A673 (cell line): ENCODE results near the gene TMCC1. TPM values are rescaled to one million over a fixed set of nuclear protein-coding genes. Genes with fewer than 3 reads are reported as not detected.
"Not testable (repeated sequence)": the region's sequence is repeated elsewhere in the genome, so short reads cannot be mapped to it uniquely, and the experiment has no call there.

Experiments used
- BruUV-seq: library from RNA; stranded (reverse); fragments of 400-500 nt; replicated peaks from 2 replicates; lab custom pipeline; 2021; lab: Mats Ljungman, UMichigan
- CTCF ChIA-PET: fragments of 300-600 bp; sonication (Branson Sonifier 250); formaldehyde crosslinking; loops from one replicate; lab custom pipeline; 2022; ENCODE audit warnings: antibody characterized with exemption; lab: Charles Lee
- POLR2A ChIA-PET: fragments of 300-600 bp; sonication (Branson Sonifier 250); formaldehyde crosslinking; loops from one replicate; lab custom pipeline; 2022; ENCODE audit warnings: antibody characterized with exemption; ENCODE audit not compliant: low non-redundant PET; lab: Charles Lee
- DNase-seq: peaks from one replicate; pipeline ENCODE4 v3.0.0-alpha.2; 2015; ENCODE audit warnings: low spot score
- H3K27ac ChIP-seq: fragments of 200-600 bp; sonication (generic); 2 replicates; pipeline ENCODE4 v1.5.1; 2016; ENCODE audit warnings: mixed run types, low read depth, mild to moderate bottlenecking, mixed read lengths, antibody characterized with exemption, low read length; ENCODE audit not compliant: poor library complexity, severe bottlenecking
- H3K27me3 ChIP-seq: fragments of 200-600 bp; sonication (generic); replicated peaks from 2 replicates; pipeline ENCODE4 v1.6.1; 2017; ENCODE audit warnings: mixed run types, low read depth, mild to moderate bottlenecking, mixed read lengths, antibody characterized with exemption, low read length; ENCODE audit not compliant: insufficient read depth, poor library complexity
- H3K36me3 ChIP-seq: fragments of 200-600 bp; sonication (generic); 2 replicates; pipeline ENCODE4 v1.6.1; 2016; ENCODE audit warnings: mixed run types, mild to moderate bottlenecking, mixed read lengths, antibody characterized with exemption, low read length; ENCODE audit not compliant: insufficient read depth, poor library complexity, severe bottlenecking
- H3K4me1 ChIP-seq: fragments of 200-600 bp; sonication (generic); 2 replicates; pipeline ENCODE4 v1.6.1; 2017; ENCODE audit warnings: mixed run types, mild to moderate bottlenecking, mixed read lengths, antibody characterized with exemption, low read length; ENCODE audit not compliant: insufficient read depth, poor library complexity, severe bottlenecking
- H3K4me3 ChIP-seq: fragments of 200-600 bp; sonication (generic); 2 replicates; pipeline ENCODE4 v1.5.1; 2016; ENCODE audit warnings: low read depth, mixed run types, mild to moderate bottlenecking, mixed read lengths, low read length; ENCODE audit not compliant: poor library complexity, severe bottlenecking
- H3K9me3 ChIP-seq: fragments of 200-600 bp; sonication (generic); 2 replicates; pipeline ENCODE4 v1.6.1; 2016; ENCODE audit warnings: mixed run types, low read depth, mild to moderate bottlenecking, mixed read lengths, antibody characterized with exemption, low read length; ENCODE audit not compliant: poor library complexity, severe bottlenecking
- CTCF ChIP-seq: fragments of 300-800, 200-600 bp; sonication (generic); conservative IDR thresholded peaks from 2 replicates; pipeline ENCODE4 v1.5.1; 2017; ENCODE audit warnings: low read depth, mild to moderate bottlenecking, antibody characterized with exemption, low read length, moderate library complexity, mixed read lengths
- EZH2 ChIP-seq: fragments of 200-600 bp; sonication (generic); IDR thresholded peaks from 2 replicates; pipeline ENCODE4 v1.6.1; 2017; ENCODE audit warnings: borderline replicate concordance, low read depth, mild to moderate bottlenecking, mixed read lengths, antibody characterized with exemption, low read length; ENCODE audit not compliant: poor library complexity, severe bottlenecking
- intact Hi-C: fragments of 100-400 bp; cut with micrococcal nuclease; formaldehyde crosslinking; loops from one replicate; pipeline ENCODE4 v1.10.0; 2022; ENCODE audit not compliant: unreplicated experiment
- total RNA-seq: library from RNA; stranded (reverse); gene quantifications from 2 replicates; pipeline ENCODE4 v1.2.3, GENCODE V29; 2021

TMCC1 gene
- total RNA-seq, 1 experiment from 2014 or later, result 29.4 TPM

GRCh38 chr3:129758785-129759320, 134.7 kb downstream of the TMCC1 start:
- ChIA-PET POLR2A (no interaction called here), CTCF (no interaction called here)
- no peak for DNase-seq
- no peaks in the 10 kb centered on the region for H3K4me1 ChIP-seq
- H3K9me3 ChIP-seq, result peaks cover 2% of the 10 kb centered on the region
- no TSS peak for BruUV-seq
- H3K36me3 ChIP-seq, result no peaks in the 10 kb centered on the region
- H3K27ac ChIP-seq, result no peak overlapping the region
- H3K27me3 ChIP-seq, result no peaks in the 10 kb centered on the region
- TF ChIP-seq EZH2, result no peak
- no peak for TF ChIP-seq CTCF
- H3K4me3 ChIP-seq, result no peak overlapping the region
- intact Hi-C loops, result no loop called here

- intact Hi-C loops, result no loop called here
- POLR2A ChIA-PET, result no interaction called here
- no TSS peak for BruUV-seq
These were observed 135.2 kb downstream of the TMCC1 start for GRCh38 chr3:129758306-129758705.

GRCh38 chr3:129756871-129757270, 136.6 kb downstream of the TMCC1 start:
- no peak for DNase-seq
- ChIA-PET CTCF (no interaction called here), POLR2A (no interaction called here)
- no peaks in the 10 kb centered on the region for H3K4me1 ChIP-seq
- H3K9me3 ChIP-seq, result peaks cover 15% of the 10 kb centered on the region
- H3K27me3 ChIP-seq, result no peaks in the 10 kb centered on the region
- H3K4me3 ChIP-seq, result no peak overlapping the region
- BruUV-seq, result no TSS peak
- no peak for TF ChIP-seq EZH2
- no peak for TF ChIP-seq CTCF
- intact Hi-C loops, result no loop called here
- H3K27ac ChIP-seq, result no peak overlapping the region
- no peaks in the 10 kb centered on the region for H3K36me3 ChIP-seq

More at GRCh38 chr3:129758306-129758705, 135.2 kb downstream of the TMCC1 start:
- CTCF ChIA-PET, result no interaction called here
- no peak overlapping the region for H3K27ac ChIP-seq
- TF ChIP-seq CTCF, result no peak
- no peaks in the 10 kb centered on the region for H3K4me1 ChIP-seq
- H3K36me3 ChIP-seq, result no peaks in the 10 kb centered on the region
- H3K27me3 ChIP-seq, result no peaks in the 10 kb centered on the region
- peaks cover 7% of the 10 kb centered on the region for H3K9me3 ChIP-seq
- no peak overlapping the region for H3K4me3 ChIP-seq
- no peak for DNase-seq

- BruUV-seq, H3K36me3 ChIP-seq, H3K27me3 ChIP-seq, DNase-seq, intact Hi-C loops, CTCF ChIA-PET, POLR2A ChIA-PET, H3K27ac ChIP-seq, H3K4me3 ChIP-seq: not testable (repeated sequence)
- H3K4me1 ChIP-seq, result peaks cover 10% of the 10 kb centered on the region
- peaks cover 15% of the 10 kb centered on the region for H3K9me3 ChIP-seq
These were observed 142.4 kb downstream of the TMCC1 start for GRCh38 chr3:129751105-129751504.
